Measurements from ENCODE around the gene RNF217.
"Not testable (repeated sequence)": the region's sequence is repeated elsewhere in the genome, so short reads cannot be mapped to it uniquely, and the experiment has no call there.

RNF217 gene

GRCh38 chr6:125123051-125123450 is 160.8 kb downstream of the RNF217 start:
- TF ChIP-seq, protein P1, sequence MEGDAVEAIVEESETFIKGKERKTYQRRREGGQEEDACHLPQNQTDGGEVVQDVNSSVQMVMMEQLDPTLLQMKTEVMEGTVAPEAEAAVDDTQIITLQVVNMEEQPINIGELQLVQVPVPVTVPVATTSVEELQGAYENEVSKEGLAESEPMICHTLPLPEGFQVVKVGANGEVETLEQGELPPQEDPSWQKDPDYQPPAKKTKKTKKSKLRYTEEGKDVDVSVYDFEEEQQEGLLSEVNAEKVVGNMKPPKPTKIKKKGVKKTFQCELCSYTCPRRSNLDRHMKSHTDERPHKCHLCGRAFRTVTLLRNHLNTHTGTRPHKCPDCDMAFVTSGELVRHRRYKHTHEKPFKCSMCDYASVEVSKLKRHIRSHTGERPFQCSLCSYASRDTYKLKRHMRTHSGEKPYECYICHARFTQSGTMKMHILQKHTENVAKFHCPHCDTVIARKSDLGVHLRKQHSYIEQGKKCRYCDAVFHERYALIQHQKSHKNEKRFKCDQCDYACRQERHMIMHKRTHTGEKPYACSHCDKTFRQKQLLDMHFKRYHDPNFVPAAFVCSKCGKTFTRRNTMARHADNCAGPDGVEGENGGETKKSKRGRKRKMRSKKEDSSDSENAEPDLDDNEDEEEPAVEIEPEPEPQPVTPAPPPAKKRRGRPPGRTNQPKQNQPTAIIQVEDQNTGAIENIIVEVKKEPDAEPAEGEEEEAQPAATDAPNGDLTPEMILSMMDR (IDR thresholded peaks at IDR 0.05; ENCODE audit: extremely low read depth, missing control alignments) = no peak

DNA sequence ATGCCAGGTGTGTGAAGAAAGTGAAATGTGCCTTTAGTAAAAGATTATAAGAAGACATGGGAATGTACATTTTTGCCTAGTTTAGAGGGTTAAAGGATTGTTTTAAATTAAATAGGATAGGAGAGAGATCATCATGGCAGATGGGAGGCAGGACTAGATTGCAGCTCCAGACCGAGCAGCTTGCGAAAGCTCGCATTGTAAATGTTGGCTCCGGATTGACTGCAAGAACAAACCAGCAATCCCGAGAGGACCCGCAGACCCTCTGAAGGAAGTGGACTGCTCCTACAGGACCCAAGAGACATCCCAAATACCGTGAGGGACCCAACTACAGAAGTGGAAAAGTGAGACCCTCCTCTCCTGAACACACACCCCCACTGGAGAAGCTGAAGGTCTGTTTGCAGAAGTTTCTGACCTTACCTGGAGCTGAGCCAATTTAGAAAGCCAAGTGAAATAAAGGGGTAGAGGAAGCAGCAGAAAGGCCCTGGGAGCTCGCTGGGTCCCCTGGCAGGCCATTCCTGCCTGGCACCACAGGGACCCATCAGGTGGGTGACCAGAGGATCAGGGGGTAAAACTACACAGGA is 161.3 kb downstream of the RNF217 start:
- no peak for DNase-seq (ENCODE audit: low spot score)
- TF ChIP-seq, protein P1 (IDR thresholded peaks at IDR 0.05; ENCODE audit: extremely low read depth, missing control alignments) = no peak

More at GRCh38 chr6:125123051-125123450, 160.8 kb downstream of the RNF217 start:
- no peak for DNase-seq (ENCODE audit: low spot score)

DNA sequence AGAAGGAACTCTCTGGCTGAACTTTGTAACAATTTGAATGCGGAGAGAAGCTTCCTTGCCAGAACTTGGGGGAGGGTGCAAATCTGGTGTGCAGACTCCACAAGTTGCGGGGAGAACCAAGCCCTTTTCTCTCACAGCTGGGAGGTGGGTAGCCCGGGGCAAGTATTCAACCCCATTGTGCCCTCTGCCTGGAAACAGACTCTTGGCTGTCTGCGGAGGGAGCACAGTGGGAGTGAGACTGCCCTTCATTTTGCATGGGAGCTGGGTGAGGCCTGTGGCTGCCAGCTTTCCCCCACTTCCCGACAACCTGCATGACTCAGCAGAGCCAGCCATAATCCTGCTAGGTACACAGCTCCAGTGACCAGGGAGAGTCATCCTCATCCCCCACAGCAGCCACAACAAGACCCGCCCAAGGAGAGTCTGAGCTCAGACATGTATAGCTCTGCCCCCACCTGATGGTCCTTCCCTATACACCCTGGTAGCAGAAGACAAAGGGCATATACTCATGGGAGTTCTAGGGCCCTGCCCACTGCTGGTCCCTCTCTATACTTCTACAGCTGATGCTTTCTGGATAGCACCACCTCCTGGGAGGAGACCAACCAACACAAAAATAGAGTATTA is 161.9 kb downstream of the RNF217 start:
- no peak for DNase-seq (ENCODE audit: low spot score)
- TF ChIP-seq, protein P1 (IDR thresholded peaks at IDR 0.05; ENCODE audit: extremely low read depth, missing control alignments) = no peak

DNA sequence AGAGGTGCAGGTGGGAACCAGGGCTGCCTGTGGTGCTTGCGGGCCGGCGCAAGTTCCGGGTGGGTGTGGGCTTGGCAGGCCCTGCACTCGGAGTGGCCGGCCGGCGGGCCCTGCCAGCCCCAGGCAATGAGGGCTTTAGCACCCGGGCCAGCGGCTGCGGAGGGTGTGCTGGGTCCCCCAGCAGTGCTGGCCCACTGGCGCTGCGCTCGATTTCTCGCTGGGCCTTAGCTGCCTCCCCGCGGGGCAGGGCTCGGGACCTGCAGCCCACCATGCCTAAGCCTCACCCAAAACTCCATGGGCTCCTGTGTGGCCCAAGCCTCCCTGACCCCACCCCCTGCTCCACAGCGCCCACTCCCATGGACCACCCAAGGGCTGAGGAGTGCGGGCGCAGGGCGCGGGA is 163.6 kb downstream of the RNF217 start:
- DNase-seq (ENCODE audit: low spot score) = not testable (repeated sequence)

GRCh38 chr6:125129354-125129753 is 167.1 kb downstream of the RNF217 start:
- TF ChIP-seq, protein P1 (IDR thresholded peaks at IDR 0.05; ENCODE audit: extremely low read depth, missing control alignments) = no peak
- no peak for DNase-seq (ENCODE audit: low spot score)

- DNase-seq (ENCODE audit: low spot score) = no peak
- TF ChIP-seq, protein P1 (IDR thresholded peaks at IDR 0.05; ENCODE audit: extremely low read depth, missing control alignments) = no peak
Measured at GRCh38 chr6:125132058-125132457, 169.8 kb downstream of the RNF217 start.

- TF ChIP-seq, protein P1 (IDR thresholded peaks at IDR 0.05; ENCODE audit: extremely low read depth, missing control alignments) = no peak
- no peak for DNase-seq (ENCODE audit: low spot score)
Measured at GRCh38 chr6:125136378-125136777, 174.1 kb downstream of the RNF217 start.

DNA sequence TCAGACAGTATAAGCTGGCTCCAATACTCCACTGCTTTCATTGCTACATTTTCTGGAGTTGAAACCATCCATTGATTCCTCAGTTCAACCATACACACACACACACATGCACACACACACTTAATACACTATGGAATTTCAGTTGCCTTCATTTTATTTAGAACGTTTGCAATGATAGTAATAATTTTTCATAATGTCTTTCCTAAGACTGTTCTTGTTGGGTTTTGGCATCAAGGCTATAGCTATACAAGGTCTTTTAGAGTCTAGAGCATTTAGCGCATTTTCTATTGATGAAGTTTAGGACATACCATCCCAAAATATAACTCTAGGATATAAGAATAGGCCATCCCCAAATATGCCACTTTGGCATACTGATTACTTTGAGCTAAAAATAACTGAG is 175.8 kb downstream of the RNF217 start:
- TF ChIP-seq, protein P1 (IDR thresholded peaks at IDR 0.05; ENCODE audit: extremely low read depth, missing control alignments) = no peak
- DNase-seq (ENCODE audit: low spot score) = no peak
